ENCODE data around the gene SIGLEC10. TPM values are rescaled to one million over a fixed set of nuclear protein-coding genes. Genes with fewer than 3 reads are reported as not detected.
"Not testable (repeated sequence)": the region's sequence is repeated elsewhere in the genome, so short reads cannot be mapped to it uniquely, and the experiment has no call there.

The SIGLEC10 gene
- total RNA-seq, 1 donor from 2014 or later, result 1.2 TPM

DNA sequence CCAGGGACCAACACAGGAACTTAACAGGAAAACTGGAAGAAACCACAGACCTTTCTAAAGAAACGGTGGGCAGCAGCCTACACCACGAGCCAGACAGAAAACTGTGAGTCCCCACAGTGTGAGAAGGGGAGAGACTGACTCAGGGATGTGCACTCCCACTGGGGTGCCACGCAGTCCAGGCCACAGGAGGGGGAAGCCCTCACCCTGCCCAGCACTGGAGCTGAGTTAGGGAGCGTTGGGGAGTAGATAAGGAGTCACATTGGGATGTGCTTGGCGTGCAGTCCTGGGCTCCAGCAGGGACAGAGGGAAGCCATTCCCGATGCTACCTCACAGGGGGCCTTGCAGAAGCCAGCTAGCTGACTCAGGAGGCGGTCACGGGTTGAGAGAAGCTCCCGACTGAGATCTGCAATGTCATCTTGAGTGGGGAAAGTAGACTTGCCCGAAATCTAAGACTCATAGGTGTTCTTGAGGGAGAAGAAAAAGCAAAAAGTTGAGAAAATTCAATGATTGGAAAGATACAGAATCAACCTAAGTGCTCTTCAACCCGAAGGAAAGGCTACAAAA, 23.5 kb upstream of the SIGLEC10 start:
- FAIRE-seq, result no peak
- no peak for DNase-seq (ENCODE audit: low spot score in 2 of 2)

DNA sequence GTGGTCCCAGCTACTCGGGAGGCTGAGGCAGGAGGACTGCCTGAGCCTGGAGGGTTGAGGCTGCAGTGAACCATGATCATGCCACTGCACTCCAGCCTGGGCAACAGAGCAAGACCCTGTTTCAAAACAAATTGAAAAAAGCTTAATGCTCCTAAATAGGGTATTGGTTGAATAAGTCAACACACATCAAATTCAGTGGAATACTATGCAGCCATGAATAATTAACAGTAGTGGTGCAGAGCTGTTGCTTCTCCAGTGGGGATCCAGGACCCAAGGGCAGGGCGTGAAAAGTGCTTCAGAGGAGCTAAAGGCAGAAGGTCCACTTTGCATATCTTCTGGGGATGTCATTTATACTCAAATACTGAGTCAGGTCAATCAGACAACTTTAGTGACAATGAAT, 22.6 kb upstream of the SIGLEC10 start:
- no peak for FAIRE-seq
- DNase-seq (ENCODE audit: low spot score in 2 of 2), result no peak

DNA sequence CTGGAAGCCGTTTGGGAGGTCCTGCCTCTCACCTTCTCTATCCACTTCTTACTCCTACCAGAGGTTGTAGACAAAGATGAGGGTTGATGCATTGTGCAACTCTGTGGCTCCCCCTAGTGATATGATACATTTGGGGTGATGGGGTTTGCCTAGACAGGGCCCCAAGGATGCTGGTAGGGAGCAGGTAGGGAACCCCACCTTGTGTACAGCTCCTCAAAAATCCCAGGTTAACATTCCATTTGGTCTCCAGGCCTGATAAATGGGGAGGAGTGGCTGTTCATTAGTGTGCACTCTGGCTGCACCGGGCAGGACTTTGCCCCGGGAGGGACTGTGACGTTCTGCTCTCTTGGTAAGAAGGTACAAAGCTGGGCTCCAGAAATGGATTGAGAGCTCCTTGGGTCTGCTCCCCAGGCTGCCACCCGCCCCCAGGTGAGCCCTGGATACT, 21.6 kb upstream of the SIGLEC10 start:
- no peak for DNase-seq (ENCODE audit: low spot score in 2 of 2)
- FAIRE-seq, result no peak

GRCh38 chr19:51434456-51434855, 17.0 kb upstream of the SIGLEC10 start:
- FAIRE-seq (no peak), DNase-seq (ENCODE audit: low spot score in 2 of 2) (no peak)

GRCh38 chr19:51433043-51433442, 15.6 kb upstream of the SIGLEC10 start:
- DNase-seq (ENCODE audit: low spot score in 2 of 2), result no peak
- no peak for FAIRE-seq

DNA sequence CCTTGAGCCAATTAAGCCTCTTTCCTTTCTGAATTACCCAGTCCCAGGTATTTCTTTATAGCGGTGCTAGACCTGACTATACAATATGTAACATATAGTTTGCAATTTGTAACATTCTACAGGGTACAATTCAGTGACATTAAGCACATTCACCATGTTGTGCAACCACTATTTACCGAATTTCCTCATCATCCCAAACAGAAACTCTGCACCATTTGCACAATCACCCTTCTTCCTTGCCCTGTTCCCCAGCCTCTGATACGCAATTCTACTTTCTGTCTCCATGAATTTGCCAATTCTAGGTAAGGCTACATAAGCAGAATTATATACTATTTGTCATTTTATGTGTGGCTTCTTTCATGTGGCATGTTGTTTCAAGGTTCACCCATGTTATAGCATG, 13.7 kb upstream of the SIGLEC10 start:
- no peak for FAIRE-seq

GRCh38 chr19:51430221-51430620, 12.8 kb upstream of the SIGLEC10 start:
- FAIRE-seq, result no peak
- no peak for DNase-seq (ENCODE audit: low spot score in 2 of 2)

More for the DNA sequence above, 13.7 kb upstream of the SIGLEC10 start:
- no peak for DNase-seq (ENCODE audit: low spot score in 2 of 2)

GRCh38 chr19:51427201-51427600, 9.8 kb upstream of the SIGLEC10 start:
- no peak for DNase-seq (ENCODE audit: low spot score in 2 of 2)
- FAIRE-seq, result no peak

GRCh38 chr19:51422053-51422448, 4.6 kb upstream of the SIGLEC10 start:
- DNase-seq (ENCODE audit: low spot score in 2 of 2) (peak; percentile 55 to 83), FAIRE-seq (no peak)

GRCh38 chr19:51421229-51422052, 4.0 kb upstream of the SIGLEC10 start:
- no peak for DNase-seq (ENCODE audit: low spot score in 2 of 2)
- no peak for FAIRE-seq

DNA sequence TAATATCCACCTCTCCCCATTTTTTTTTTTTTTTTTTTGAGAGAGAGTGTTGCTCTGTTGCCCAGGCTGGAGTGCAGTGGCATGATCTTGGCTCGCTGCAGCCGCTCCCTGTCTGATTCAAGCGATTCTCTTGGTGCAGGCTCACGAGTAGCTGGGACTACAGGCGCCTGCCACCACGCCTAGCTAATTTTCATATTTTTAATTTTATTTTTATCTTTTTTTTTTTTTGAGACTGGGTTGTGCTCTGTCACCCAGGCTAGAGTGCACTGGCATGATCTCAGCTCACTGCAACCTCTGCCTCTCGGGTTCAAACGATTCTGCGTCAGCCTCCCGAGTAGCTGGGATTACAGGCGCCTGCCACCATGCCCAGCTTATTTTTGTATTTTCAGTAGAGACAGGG, 3.1 kb upstream of the SIGLEC10 start:
- not testable (repeated sequence) for FAIRE-seq

GRCh38 chr19:51418707-51419106, 1.3 kb upstream of the SIGLEC10 start:
- FAIRE-seq (no peak), DNase-seq (ENCODE audit: low spot score in 2 of 2) (no peak)

More for the DNA sequence above, 3.1 kb upstream of the SIGLEC10 start:
- not testable (repeated sequence) for DNase-seq (ENCODE audit: low spot score in 2 of 2)

DNA sequence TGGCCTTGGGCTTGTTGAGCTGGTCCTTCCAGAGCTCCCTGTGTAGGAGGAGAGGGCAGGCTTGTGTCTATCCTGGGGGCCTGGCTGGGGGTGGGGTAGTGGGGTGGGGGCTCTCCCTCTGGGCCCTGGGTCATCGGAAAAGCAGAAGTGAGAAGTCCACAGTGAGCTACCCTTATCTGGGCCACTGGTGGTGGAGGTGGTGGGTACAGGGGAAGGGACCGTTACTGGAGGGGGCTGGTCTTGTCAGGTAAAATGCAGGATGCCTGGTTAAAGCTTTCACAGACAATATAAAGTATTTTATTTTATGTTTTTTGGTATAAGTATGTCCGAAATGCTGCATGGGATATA, 342 bp upstream of the SIGLEC10 start:
- no peak for FAIRE-seq
- no peak for DNase-seq (ENCODE audit: low spot score in 2 of 2)

DNA sequence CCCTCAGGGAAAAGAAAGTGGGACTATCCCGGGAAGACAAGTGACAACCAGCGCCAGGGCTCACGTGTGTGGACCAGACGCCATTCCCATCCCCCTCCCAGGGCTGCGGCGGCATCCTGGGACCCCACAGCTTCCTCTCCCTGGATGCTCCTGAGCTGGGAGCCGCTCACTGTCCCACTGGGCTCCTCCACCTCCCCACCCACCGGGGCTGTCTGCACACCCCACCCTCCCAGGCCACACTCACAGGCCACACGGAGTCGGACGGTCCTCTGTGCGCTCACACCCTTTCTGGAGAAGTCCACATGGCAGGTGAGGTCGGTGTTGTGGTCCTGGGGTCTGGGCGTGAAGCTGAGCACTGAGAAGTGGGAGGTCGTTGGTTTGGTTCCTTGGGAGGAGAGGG, 1.0 kb downstream of the SIGLEC10 start:
- FAIRE-seq; DNase-seq (ENCODE audit: low spot score in 2 of 2): not testable (repeated sequence)

DNA sequence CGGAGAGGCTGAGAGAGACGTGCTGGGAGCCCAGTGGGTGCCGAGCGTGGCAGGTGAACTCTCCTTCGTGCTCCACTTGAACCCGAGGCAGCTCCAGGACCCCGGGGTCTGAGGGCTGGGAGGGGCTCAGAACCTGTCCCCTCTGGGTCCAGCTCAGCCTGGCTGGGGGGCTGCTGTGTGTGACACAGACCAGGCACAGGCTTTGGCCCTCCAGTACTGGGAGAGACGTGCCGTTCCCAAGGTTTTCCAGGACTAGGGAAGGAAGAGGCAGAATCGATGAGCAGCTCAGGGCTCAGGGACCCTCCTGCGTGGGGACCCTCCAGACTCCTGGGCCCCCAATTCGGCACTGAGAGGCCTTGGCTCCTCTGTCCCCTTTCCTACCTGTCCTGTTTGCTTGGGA, 2.3 kb downstream of the SIGLEC10 start:
- FAIRE-seq (no peak), DNase-seq (ENCODE audit: low spot score in 2 of 2) (no peak)

DNA sequence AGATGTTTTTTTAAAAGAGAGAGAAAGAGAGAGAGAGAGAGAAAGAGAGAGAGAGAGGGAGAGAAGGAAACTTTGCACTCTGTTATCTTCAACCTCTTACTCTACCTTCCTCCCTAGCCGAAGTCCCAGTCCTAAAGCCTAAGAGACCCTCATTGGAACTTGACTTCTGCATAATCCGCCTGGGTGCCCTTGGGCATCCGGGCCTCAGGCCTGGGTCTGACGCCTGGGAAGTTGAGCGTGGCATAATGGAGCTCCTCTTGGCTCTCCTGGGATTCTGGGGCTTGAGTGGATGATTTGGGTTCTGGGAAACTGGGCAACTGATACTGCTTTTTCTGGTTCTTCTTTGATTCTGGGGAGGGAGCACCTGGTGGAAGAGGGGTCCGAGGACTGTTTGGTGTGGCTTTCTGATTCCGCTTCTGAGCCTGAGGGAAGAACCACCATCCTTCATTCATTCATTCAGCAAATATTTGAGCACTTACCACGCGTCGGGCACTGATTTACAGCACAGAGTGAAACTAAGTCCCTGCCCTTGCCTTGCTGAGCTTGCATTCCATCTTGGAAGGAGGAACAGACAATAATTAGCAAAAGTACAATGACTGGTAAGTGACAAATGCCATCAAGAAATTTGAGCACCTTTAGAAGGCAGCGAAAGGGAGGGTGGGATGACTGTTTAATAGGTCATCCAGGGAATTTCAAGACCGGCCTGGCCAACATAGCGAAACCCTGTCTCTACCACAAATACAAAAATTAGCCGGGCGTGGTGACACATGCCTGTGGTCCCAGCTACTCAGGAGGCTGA, 6.3 kb downstream of the SIGLEC10 start:
- no peak for FAIRE-seq

DNA sequence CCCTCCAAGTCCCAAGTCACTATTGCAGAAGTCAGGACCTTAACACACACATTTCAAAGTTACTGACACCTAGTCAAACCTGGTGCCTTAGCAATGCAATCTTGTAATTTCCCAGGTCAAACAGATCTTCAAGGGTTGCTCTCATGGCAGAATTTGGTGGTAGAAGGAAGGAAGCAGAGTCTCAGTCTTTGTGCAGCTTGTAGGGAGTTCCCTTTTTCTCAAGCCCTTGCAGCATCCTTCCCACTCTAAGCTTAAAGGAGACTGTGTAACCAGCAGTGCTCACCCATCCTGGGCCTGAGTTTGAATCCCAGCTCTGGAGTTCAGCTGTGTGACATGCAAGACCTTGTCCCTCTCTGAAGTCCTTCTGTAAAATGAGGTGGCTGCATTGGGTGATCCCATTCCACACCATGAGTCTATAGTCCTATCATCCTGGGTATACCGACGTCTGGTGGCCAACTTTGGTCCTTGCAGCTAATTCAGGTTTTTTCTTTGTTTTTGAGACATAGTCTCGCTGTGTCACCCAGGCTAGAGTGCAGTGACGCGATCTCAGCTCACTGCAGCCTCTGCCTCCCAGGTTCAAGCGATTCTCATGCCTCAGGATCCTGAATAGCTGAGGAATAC, 9.8 kb downstream of the SIGLEC10 start:
- FAIRE-seq (no peak), DNase-seq (ENCODE audit: low spot score in 2 of 2) (no peak)

More for the DNA sequence above, 6.3 kb downstream of the SIGLEC10 start:
- DNase-seq (ENCODE audit: low spot score in 2 of 2), result no peak

DNA sequence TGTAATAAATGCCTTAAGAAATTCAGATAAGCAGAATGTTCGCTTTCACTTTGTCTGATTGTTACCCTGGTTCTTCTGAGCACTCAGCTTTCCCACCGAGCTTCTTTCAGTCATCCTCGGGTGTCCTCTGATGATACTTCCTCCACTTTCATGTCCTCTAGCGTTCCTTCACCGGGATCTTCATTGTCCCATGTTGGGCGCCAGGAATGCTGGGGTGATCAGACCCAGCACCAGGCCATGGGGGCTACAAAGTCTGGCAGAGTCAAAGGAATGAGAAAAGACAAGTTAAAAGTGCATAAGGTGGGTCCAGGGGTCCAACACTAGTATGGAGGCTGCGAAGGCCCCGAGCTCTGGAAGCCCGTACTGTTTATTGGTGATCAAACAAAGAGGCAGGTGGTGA, 15.3 kb downstream of the SIGLEC10 start:
- FAIRE-seq (no peak), DNase-seq (ENCODE audit: low spot score in 2 of 2) (no peak)

- FAIRE-seq; DNase-seq (ENCODE audit: low spot score in 2 of 2): not testable (repeated sequence)
Measured at GRCh38 chr19:51399936-51400335, 17.5 kb downstream of the SIGLEC10 start.

DNA sequence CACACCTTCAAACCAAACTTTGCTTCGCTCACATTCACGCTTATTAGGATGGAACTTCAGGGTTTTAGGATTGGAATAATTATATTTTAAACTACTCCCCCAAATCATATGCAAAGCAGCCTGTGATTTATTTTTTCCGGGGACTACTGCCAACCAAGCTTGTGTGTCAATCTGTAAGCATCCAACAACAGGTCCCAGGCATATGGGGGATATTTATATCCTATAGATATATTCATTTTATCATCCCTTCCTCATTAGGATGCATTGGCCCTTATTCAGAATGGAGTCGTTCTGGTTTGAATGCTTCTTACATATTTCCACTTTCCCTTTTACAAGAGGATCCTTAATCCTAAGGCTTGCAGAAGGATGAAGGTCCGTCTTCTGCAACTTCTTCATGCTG, 18.2 kb downstream of the SIGLEC10 start:
- DNase-seq (ENCODE audit: low spot score in 2 of 2) (no peak), FAIRE-seq (no peak)
